HG02571 (cell line): ENCODE results near the gene TMEM198.

Experiments used
- ATAC-seq: cut with Tn5 transposase; IDR thresholded peaks from one replicate; pipeline ENCODE4 v1.9.1; 2021; ENCODE audit warnings: mild to moderate bottlenecking, moderate library complexity; ENCODE audit not compliant: unreplicated experiment

TMEM198 gene

GRCh38 chr2:219560893-219561178 lies 17.0 kb downstream of the TMEM198 start:
- no peak for ATAC-seq

GRCh38 chr2:219561179-219562048 lies 17.6 kb downstream of the TMEM198 start:
- no peak for ATAC-seq

- ATAC-seq: no peak
These were observed 18.5 kb downstream of the TMEM198 start for GRCh38 chr2:219562049-219563020.

GRCh38 chr2:219563271-219563928 lies 19.6 kb downstream of the TMEM198 start:
- no peak for ATAC-seq

- no peak for ATAC-seq
These were observed 21.6 kb downstream of the TMEM198 start for GRCh38 chr2:219565130-219566080.

GRCh38 chr2:219566640-219567039 lies 22.8 kb downstream of the TMEM198 start:
- ATAC-seq: no peak

- ATAC-seq: no peak
These were observed 23.3 kb downstream of the TMEM198 start for GRCh38 chr2:219567131-219567530.

GRCh38 chr2:219567791-219568361 lies 24.0 kb downstream of the TMEM198 start:
- no peak for ATAC-seq

- ATAC-seq: no peak
These were observed 25.2 kb downstream of the TMEM198 start for GRCh38 chr2:219569041-219569440.

- ATAC-seq: no peak
These were observed 25.8 kb downstream of the TMEM198 start for GRCh38 chr2:219569635-219570034.

GRCh38 chr2:219570194-219570923 lies 26.5 kb downstream of the TMEM198 start:
- no peak for ATAC-seq

- ATAC-seq: no peak
These were observed 27.1 kb downstream of the TMEM198 start for GRCh38 chr2:219570924-219571310.

GRCh38 chr2:219571311-219572236 lies 27.7 kb downstream of the TMEM198 start, which contains the start of gene OBSL1:
TSS of gene OBSL1 (minus strand) at chr2:219571539. CDS start at chr2:219571232, 307 bp downstream.
- ATAC-seq: no peak

GRCh38 chr2:219572237-219573001 lies 28.6 kb downstream of the TMEM198 start, which contains the start of gene INHA:
TSS of gene INHA (plus strand) at chr2:219572310. CDS start at chr2:219572375, 65 bp downstream.
- ATAC-seq: no peak

GRCh38 chr2:219573166-219573565 lies 29.3 kb downstream of the TMEM198 start:
- ATAC-seq: no peak

GRCh38 chr2:219574484-219575311 lies 30.9 kb downstream of the TMEM198 start:
- ATAC-seq: no peak
